Brain microvascular endothelial cell (primary cell): ENCODE data around the gene LGALS3.

Experiments
- DNase-seq: peaks from one replicate; pipeline ENCODE4 v3.0.0-alpha.2; 2020
- H3K27ac ChIP-seq: fragments of 250-450 bp; sonication (Bioruptor Pico); 2 replicates; pipeline ENCODE4 v1.5.1; 2020; ENCODE audit warnings: mild to moderate bottlenecking, moderate library complexity
- H3K27me3 ChIP-seq: fragments of 250-450 bp; sonication (Bioruptor Pico); replicated peaks from 2 replicates; pipeline ENCODE4 v1.5.1; 2020; ENCODE audit warnings: mild to moderate bottlenecking
- H3K36me3 ChIP-seq: fragments of 250-450 bp; sonication (Bioruptor Pico); replicated peaks from 2 replicates; pipeline ENCODE4 v1.5.1; 2020; ENCODE audit warnings: mild to moderate bottlenecking
- H3K4me3 ChIP-seq: 2 replicates; pipeline ENCODE4 v1.5.1; 2011; ENCODE audit warnings: low read depth, mild to moderate bottlenecking, control low read depth, low read length, moderate library complexity
- in situ Hi-C: cut with HindIII; loops from 2 replicates; pipeline ENCODE4 v1.10.0; 2017; ENCODE audit warnings: low sequenced_read_pairs, low pct_ligation_motif_present
- TF ChIP-seq, protein P1 (sequence below): IDR thresholded peaks from 2 replicates; pipeline ENCODE4 v1.5.1; 2011; ENCODE audit warnings: low read depth, mild to moderate bottlenecking, moderate library complexity, low read length, control low read depth, inconsistent platforms; ENCODE audit errors: missing control alignments

Gene LGALS3

DNA sequence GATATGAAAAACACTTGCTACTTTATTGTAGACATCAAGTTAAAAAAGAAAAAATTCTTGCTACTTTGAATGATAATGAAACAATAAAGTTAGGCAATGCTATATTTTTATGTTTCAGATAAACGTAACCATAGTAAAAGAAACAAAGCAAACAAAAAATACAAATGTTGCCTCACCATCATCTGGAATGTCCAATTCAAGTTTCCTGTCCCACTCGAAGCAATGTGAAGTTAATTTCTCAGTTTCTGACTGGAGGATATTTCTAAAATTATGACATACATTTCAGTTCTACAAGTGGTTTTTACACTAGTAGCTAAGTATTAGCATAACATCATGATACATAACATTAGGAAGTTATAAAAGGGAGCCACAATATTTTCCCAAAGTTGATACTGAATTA is 41.5 kb downstream of the LGALS3 start:
- TF ChIP-seq, protein P1, sequence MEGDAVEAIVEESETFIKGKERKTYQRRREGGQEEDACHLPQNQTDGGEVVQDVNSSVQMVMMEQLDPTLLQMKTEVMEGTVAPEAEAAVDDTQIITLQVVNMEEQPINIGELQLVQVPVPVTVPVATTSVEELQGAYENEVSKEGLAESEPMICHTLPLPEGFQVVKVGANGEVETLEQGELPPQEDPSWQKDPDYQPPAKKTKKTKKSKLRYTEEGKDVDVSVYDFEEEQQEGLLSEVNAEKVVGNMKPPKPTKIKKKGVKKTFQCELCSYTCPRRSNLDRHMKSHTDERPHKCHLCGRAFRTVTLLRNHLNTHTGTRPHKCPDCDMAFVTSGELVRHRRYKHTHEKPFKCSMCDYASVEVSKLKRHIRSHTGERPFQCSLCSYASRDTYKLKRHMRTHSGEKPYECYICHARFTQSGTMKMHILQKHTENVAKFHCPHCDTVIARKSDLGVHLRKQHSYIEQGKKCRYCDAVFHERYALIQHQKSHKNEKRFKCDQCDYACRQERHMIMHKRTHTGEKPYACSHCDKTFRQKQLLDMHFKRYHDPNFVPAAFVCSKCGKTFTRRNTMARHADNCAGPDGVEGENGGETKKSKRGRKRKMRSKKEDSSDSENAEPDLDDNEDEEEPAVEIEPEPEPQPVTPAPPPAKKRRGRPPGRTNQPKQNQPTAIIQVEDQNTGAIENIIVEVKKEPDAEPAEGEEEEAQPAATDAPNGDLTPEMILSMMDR = no peak
- H3K4me3 ChIP-seq = no peak overlapping the region
- DNase-seq = no peak
- in situ Hi-C loops = no loop called here
- no peaks in the 10 kb centered on the region for H3K27me3 ChIP-seq
- no peak overlapping the region for H3K27ac ChIP-seq
- no peaks in the 10 kb centered on the region for H3K36me3 ChIP-seq

DNA sequence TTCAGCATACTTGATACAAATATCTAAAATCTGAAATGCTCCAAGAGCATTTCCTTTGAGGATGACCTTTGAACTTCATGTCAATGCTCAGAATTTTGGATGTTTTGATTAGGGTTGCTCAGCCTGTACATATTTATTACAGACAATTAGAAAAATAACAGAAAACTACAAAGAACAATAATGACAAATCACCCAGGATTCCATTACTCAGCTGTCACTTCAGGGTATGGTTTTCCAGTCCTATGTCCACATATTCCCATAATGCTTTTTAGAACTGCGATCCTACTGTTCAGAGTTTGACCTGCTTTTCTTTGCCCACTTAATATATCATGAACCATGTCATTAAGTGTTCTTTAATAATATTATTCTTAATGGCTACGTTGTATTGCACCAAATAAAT is 51.0 kb downstream of the LGALS3 start:
- no peaks in the 10 kb centered on the region for H3K36me3 ChIP-seq
- H3K27ac ChIP-seq = peak overlapping the region; percentile 41

DNA sequence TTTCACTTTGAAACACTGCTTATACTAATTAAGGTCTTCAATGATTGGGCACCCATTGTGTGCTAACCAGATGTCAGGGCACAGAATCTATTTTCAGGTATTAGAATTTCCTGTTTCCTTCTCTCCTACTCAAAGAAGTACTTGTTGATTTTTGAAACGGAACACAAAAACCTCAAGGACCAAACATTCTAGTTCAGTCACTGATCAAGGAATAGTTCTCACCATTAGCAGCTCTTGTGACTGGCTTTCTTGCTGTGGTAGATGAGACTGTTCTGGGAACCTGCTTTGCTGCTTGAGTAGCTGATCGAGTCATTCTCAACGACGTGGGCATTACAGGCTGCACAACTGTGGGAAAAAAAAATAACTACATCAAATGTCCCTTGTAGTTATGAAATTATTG is 51.4 kb downstream of the LGALS3 start:
- H3K4me3 ChIP-seq = no peak overlapping the region
- peak overlapping the region; percentile 41 for H3K27ac ChIP-seq
- peak; percentile 24 for DNase-seq
- in situ Hi-C loops = no loop called here
- H3K36me3 ChIP-seq = no peaks in the 10 kb centered on the region
- TF ChIP-seq, protein P1 = no peak
- no peaks in the 10 kb centered on the region for H3K27me3 ChIP-seq

More for the DNA sequence above, 51.0 kb downstream of the LGALS3 start:
- DNase-seq = no peak
- TF ChIP-seq, protein P1 = no peak
- Histone ChIP-seq H3K27me3 (no peaks in the 10 kb centered on the region), H3K4me3 (no peak overlapping the region)
- in situ Hi-C loops = no loop called here

DNA sequence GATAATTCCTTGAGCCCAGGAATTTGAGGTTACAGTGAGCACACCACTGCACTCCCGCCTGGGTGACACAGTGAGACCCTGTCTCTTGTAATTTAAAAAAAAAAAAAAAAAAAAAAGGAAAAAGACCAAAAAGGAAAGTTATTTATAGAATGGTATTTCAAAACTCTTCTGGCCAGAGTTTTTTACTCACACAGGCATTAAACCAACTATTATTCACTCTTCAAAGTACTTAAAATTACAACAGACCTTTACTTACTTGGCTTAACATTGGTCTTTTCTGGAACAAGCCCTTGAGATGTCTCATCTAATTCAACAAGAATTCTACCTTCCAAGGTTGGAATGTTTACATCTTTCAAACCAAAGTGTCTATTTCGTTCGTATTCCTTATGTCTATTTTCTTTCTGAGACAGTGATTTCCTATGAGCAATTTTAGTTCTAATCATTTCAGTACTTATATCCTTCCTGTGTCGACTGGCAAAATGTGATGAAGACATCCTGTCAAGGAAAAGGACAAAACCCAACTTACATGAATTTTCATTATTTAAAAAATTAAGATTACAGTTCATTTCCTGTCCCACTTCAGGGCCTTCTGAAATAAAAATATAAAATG is 59.7 kb downstream of the LGALS3 start:
- TF ChIP-seq, protein P1 = no peak
- Histone ChIP-seq H3K36me3 (no peaks in the 10 kb centered on the region), H3K27ac (no peak overlapping the region), H3K27me3 (no peaks in the 10 kb centered on the region), H3K4me3 (no peak overlapping the region)
- no peak for DNase-seq
- in situ Hi-C loops = no loop called here

DNA sequence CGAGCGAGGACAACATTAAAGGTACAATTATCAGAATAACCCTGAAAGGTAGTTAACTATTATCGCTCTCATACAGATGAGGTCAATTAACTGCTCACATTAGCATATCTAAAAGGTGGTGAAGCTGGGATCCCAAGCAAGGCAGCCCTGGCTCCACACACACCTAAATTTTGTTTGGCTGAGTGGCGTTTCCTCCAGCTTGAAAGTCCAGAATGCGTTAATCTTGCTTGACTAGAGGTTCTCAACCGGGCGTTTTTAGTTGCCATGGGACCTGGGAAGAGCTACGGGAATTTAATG is 61.8 kb downstream of the LGALS3 start:
- DNase-seq = no peak
- TF ChIP-seq, protein P1 = no peak
- no peaks in the 10 kb centered on the region for H3K36me3 ChIP-seq
- in situ Hi-C loops = no loop called here
- peak overlapping the region; percentile 98 for H3K4me3 ChIP-seq
- no peaks in the 10 kb centered on the region for H3K27me3 ChIP-seq
- no peak overlapping the region for H3K27ac ChIP-seq
